Activated CD8-positive, alpha-beta T cell treated with anti-CD3 and anti-CD28 coated beads for 36 hours (primary cell): ENCODE data around the gene RFX2. TPM values are rescaled to one million over a fixed set of nuclear protein-coding genes. Genes with fewer than 3 reads are reported as not detected.

Experiments used
- ATAC-seq: fragments of 200-7000 bp; cut with Tn5 transposase; one replicate; pipeline ENCODE4 v1.10.0; 2021; ENCODE audit warnings: mild to moderate bottlenecking, moderate library complexity
- CTCF ChIA-PET: fragments of 350-600 bp; sonication (Branson Sonifier 250); formaldehyde crosslinking; loops from one replicate; lab custom pipeline; 2021; ENCODE audit warnings: antibody characterized with exemption; lab: Charles Lee
- POLR2A ChIA-PET: fragments of 350-600 bp; sonication (Branson Sonifier 250); formaldehyde crosslinking; loops from one replicate; lab custom pipeline; 2021; ENCODE audit warnings: antibody characterized with exemption; lab: Charles Lee
- DNase-seq: peaks from one replicate; pipeline ENCODE4 v3.0.0-alpha.2; 2020
- H3K27ac Mint-ChIP-seq: one replicate; pipeline ENCODE4 v1.8.0; 2021; ENCODE audit warnings: mild to moderate bottlenecking, mixed read lengths
- H3K27me3 Mint-ChIP-seq: one replicate; pipeline ENCODE4 v1.8.0; 2021; ENCODE audit warnings: mixed read lengths
- H3K36me3 Mint-ChIP-seq: one replicate; pipeline ENCODE4 v1.8.0; 2021; ENCODE audit warnings: low read depth, mixed read lengths
- H3K4me1 Mint-ChIP-seq: one replicate; pipeline ENCODE4 v1.8.0; 2021; ENCODE audit warnings: low read depth, mixed read lengths
- H3K4me3 Mint-ChIP-seq: one replicate; pipeline ENCODE4 v1.8.0; 2021; ENCODE audit warnings: mild to moderate bottlenecking, moderate library complexity, mixed read lengths
- H3K9me3 Mint-ChIP-seq: one replicate; pipeline ENCODE4 v1.8.0; 2021; ENCODE audit warnings: mixed read lengths
- CTCF ChIP-seq: fragments of 200-600 bp; IDR thresholded peaks from one replicate; pipeline ENCODE4 v1.8.0; 2022; ENCODE audit warnings: antibody characterized with exemption, mild to moderate bottlenecking
- intact Hi-C: fragments of 100-400 bp; cut with micrococcal nuclease; formaldehyde crosslinking; loops from one replicate; pipeline ENCODE4 v1.10.0; 2022
- total RNA-seq, 2 experiments: library from RNA; stranded (reverse); gene quantifications; one replicate each; pipeline ENCODE4 v1.2.3, GENCODE V29; 2021

Gene RFX2
- total RNA-seq, 2 experiments from 2014 or later, result 8.9 to 10.5 TPM

- ChIA-PET POLR2A (no interaction called here), CTCF (interaction anchor here (1.2 kb wide), 1 partner anchor 12 kb away, joined by 5 read pairs; no protein-coding TSS in a partner anchor)
- Mint-ChIP-seq H3K4me3 (no peak overlapping the region), H3K27me3 (peaks cover 2% of the 10 kb centered on the region), H3K36me3 (no peaks in the 10 kb centered on the region), H3K4me1 (no peaks in the 10 kb centered on the region), H3K27ac (no peak overlapping the region), H3K9me3 (no peaks in the 10 kb centered on the region)
- ATAC-seq (no peak), DNase-seq (no peak)
- intact Hi-C loops, result no loop called here
- no peak for TF ChIP-seq CTCF
These were observed 27.8 kb upstream of the RFX2 start for GRCh38 chr19:6138066-6138465.

GRCh38 chr19:6133231-6133630 is 22.9 kb upstream of the RFX2 start:
- no peak for TF ChIP-seq CTCF
- CTCF ChIA-PET, result no interaction called here
- Mint-ChIP-seq H3K9me3 (peaks cover 2% of the 10 kb centered on the region), H3K4me3 (no peak overlapping the region), H3K4me1 (no peaks in the 10 kb centered on the region), H3K27me3 (peaks cover 2% of the 10 kb centered on the region), H3K36me3 (no peaks in the 10 kb centered on the region), H3K27ac (no peak overlapping the region)
- intact Hi-C loops, result no loop called here
- POLR2A ChIA-PET, result no interaction called here
- ATAC-seq (no peak), DNase-seq (no peak)

- intact Hi-C loops, result no loop called here
- CTCF ChIA-PET, result no interaction called here
- H3K4me1 Mint-ChIP-seq, result no peaks in the 10 kb centered on the region
These were observed 22.2 kb upstream of the RFX2 start for GRCh38 chr19:6132482-6132881.

GRCh38 chr19:6127716-6128335 is 17.5 kb upstream of the RFX2 start:
- Mint-ChIP-seq H3K9me3 (peaks cover 5% of the 10 kb centered on the region), H3K36me3 (no peaks in the 10 kb centered on the region), H3K27ac (no peak overlapping the region), H3K4me1 (no peaks in the 10 kb centered on the region), H3K27me3 (no peaks in the 10 kb centered on the region), H3K4me3 (no peak overlapping the region)
- no peak for TF ChIP-seq CTCF
- intact Hi-C loops, result no loop called here
- ChIA-PET POLR2A (no interaction called here), CTCF (interaction anchor here (0.9 to 9.6 kb wide), 7 partner anchors 13 to 173 kb away, joined by 3 to 218 read pairs (median 4); no protein-coding TSS in a partner anchor)
- no peak for DNase-seq
- ATAC-seq, result no peak

More at GRCh38 chr19:6132482-6132881, 22.2 kb upstream of the RFX2 start:
- Mint-ChIP-seq H3K36me3 (no peaks in the 10 kb centered on the region), H3K27ac (no peak overlapping the region), H3K27me3 (no peaks in the 10 kb centered on the region), H3K4me3 (no peak overlapping the region), H3K9me3 (peaks cover 5% of the 10 kb centered on the region)
- DNase-seq, result no peak
- no peak for ATAC-seq
- TF ChIP-seq CTCF, result no peak
- POLR2A ChIA-PET, result no interaction called here

GRCh38 chr19:6126335-6126974 is 16.2 kb upstream of the RFX2 start:
- peaks cover 5% of the 10 kb centered on the region for H3K9me3 Mint-ChIP-seq
- no peak for DNase-seq
- no peak overlapping the region for H3K27ac Mint-ChIP-seq
- TF ChIP-seq CTCF, result peak; percentile 12
- ATAC-seq, result peak; percentile 54
- H3K4me1 Mint-ChIP-seq, result no peaks in the 10 kb centered on the region
- H3K36me3 Mint-ChIP-seq, result no peaks in the 10 kb centered on the region
- intact Hi-C loops, result no loop called here
- CTCF ChIA-PET, result interaction anchor here (0.6 to 9.6 kb wide), 39 partner anchors 8 to 737 kb away, joined by 3 to 218 read pairs (median 4); no protein-coding TSS in a partner anchor
- H3K27me3 Mint-ChIP-seq, result no peaks in the 10 kb centered on the region
- no peak overlapping the region for H3K4me3 Mint-ChIP-seq
- POLR2A ChIA-PET, result no interaction called here
